K562 (cell line): ENCODE measurements around the gene KLHDC7B. TPM values are rescaled to one million over a fixed set of nuclear protein-coding genes. Genes with fewer than 3 reads are reported as not detected.

ENCODE experiments used
- ARID1B ChIP-seq: fragments of 450-650 bp; IDR thresholded peaks from 2 replicates; pipeline ENCODE4 v1.6.1; 2016; ENCODE audit warnings: antibody characterized with exemption, mild to moderate bottlenecking, inconsistent platforms
- CTBP1 ChIP-seq: fragments of 450-650 bp; IDR thresholded peaks from 2 replicates; pipeline ENCODE4 v1.6.1; 2016; ENCODE audit warnings: borderline replicate concordance
- EP300 ChIP-seq: IDR thresholded peaks from 2 replicates; pipeline ENCODE4 v1.6.1; 2012; ENCODE audit warnings: low read length, improper control_type of control experiment
- HDAC1 ChIP-seq, 2 experiments: fragments of 450-650 bp; IDR thresholded peaks; 2 replicates each; pipeline ENCODE4 v1.6.1; 2016 to 2017; ENCODE audit warnings: inconsistent platforms in 1 of 2, mild to moderate bottlenecking in 1 of 2, moderate library complexity in 1 of 2
- IRF2 ChIP-seq: sonication (generic); formaldehyde crosslinking; IDR thresholded peaks from 2 replicates; pipeline ENCODE4 v1.8.1; 2022; ENCODE audit warnings: mild to moderate bottlenecking, missing genetic modification reagents
- JUN ChIP-seq, 2 experiments: sonication (generic) in 1 of 2; formaldehyde crosslinking in 1 of 2; IDR thresholded peaks; 2 replicates each; pipeline versions ENCODE4 v1.6.1 to v1.8.0; 2012 to 2022; ENCODE audit warnings: borderline replicate concordance in 2 of 2, mild to moderate bottlenecking in 2 of 2, improper control_type of control experiment in 1 of 2, low read depth in 1 of 2, low read length in 1 of 2, missing genetic modification reagents in 1 of 2
- MAZ ChIP-seq, 2 experiments: fragments of 450-650 bp in 1 of 2; sonication (generic) in 1 of 2; formaldehyde crosslinking; IDR thresholded peaks in 1 of 2; conservative IDR thresholded peaks in 1 of 2; 2 replicates each; pipeline versions ENCODE4 v1.4.0 to v1.5.0; 2020; ENCODE audit warnings: mild to moderate bottlenecking in 1 of 2, missing genetic modification reagents in 1 of 2
- MYC ChIP-seq, 2 experiments: fragments of 250-450 bp in 1 of 2; sonication (Bioruptor Pico) in 1 of 2; IDR thresholded peaks; 2 replicates each; pipeline versions ENCODE4 v1.5.1 to v1.6.1; 2012 to 2021; ENCODE audit warnings: low read depth in 2 of 2, borderline replicate concordance in 1 of 2, improper control_type of control experiment in 1 of 2, low read length in 1 of 2, mild to moderate bottlenecking in 1 of 2, moderate library complexity in 1 of 2
- NR0B1 ChIP-seq: fragments of 450-650 bp; IDR thresholded peaks from one replicate; pipeline ENCODE4 v1.6.1; 2018; ENCODE audit warnings: mild to moderate bottlenecking, moderate library complexity; ENCODE audit not compliant: partially characterized antibody
- POLR2G ChIP-seq: fragments of 200-400 bp; formaldehyde crosslinking; IDR thresholded peaks from 2 replicates; pipeline ENCODE4 v1.6.1; 2017; ENCODE audit warnings: low read depth, mild to moderate bottlenecking, antibody characterized with exemption, low read length, moderate library complexity
- POLR2H ChIP-seq: IDR thresholded peaks from 2 replicates; pipeline ENCODE4 v1.6.1; 2016; ENCODE audit warnings: missing genetic modification characterization, low read depth, mild to moderate bottlenecking, control low read depth, missing compliant biosample characterization, moderate library complexity
- TAF7 ChIP-seq: fragments of 450-650 bp; IDR thresholded peaks from 2 replicates; pipeline ENCODE4 v1.6.1; 2016; ENCODE audit warnings: missing genetic modification characterization, missing compliant biosample characterization
- ZNF589 ChIP-seq: fragments of 200-800 bp; sonication (Bioruptor generic); IDR thresholded peaks from 2 replicates; pipeline ENCODE4 v1.6.1; 2016; ENCODE audit warnings: low read depth, missing genetic modification characterization, missing compliant biosample characterization
- ZNF639 ChIP-seq, 2 experiments: fragments of 200-800 bp in 1 of 2; sonication (Bioruptor generic) in 1 of 2; sonication (generic) in 1 of 2; formaldehyde crosslinking in 1 of 2; IDR thresholded peaks in 1 of 2; conservative IDR thresholded peaks in 1 of 2; 2 replicates each; pipeline versions ENCODE4 v1.5.0 to v1.6.1; 2016 to 2020; ENCODE audit warnings: missing compliant biosample characterization in 1 of 2, missing genetic modification characterization in 1 of 2, missing genetic modification reagents in 1 of 2
- ZSCAN32 ChIP-seq: fragments of 450-650 bp; formaldehyde crosslinking; IDR thresholded peaks from 2 replicates; pipeline ENCODE4 v1.4.0; 2020; ENCODE audit warnings: mild to moderate bottlenecking, moderate library complexity
- polyA plus RNA-seq, 8 experiments: library from polyadenylated mRNA; depleted of rRNA in 4 of 8; stranded (reverse) in 5 of 8; unstranded in 3 of 8; fragments of >200 nt; fragmentation: Nextera tagmentation in 2 of 8; fragmentation: Illumina TruSeq in 1 of 8; extraction: Ambion mirVana in 2 of 8; extraction: Trizol in 1 of 8; gene quantifications; 2 replicates each; pipeline versions ENCODE4 v1.2.1 to v1.2.3, GENCODE V29; 2011 to 2014; ENCODE audit warnings: inconsistent platforms in 1 of 8, missing spikeins in 1 of 8
- total RNA-seq, 7 experiments: library from RNA; depleted of rRNA in 6 of 7; stranded (reverse); fragments of >200 nt in 6 of 7; fragmentation: Illumina TruSeq in 2 of 7; extraction: Trizol in 2 of 7; gene quantifications; 2 replicates each; pipeline versions ENCODE4 v1.2.1 to v1.2.3, GENCODE V29; 2011 to 2021; ENCODE audit warnings: low replicate concordance in 1 of 7
- TF ChIP-seq, protein P1 (sequence below): fragments of 200-800 bp; sonication (Bioruptor generic); IDR thresholded peaks from 2 replicates; pipeline ENCODE4 v1.6.1; 2017; ENCODE audit warnings: missing genetic modification characterization, missing compliant biosample characterization
- TF ChIP-seq, protein P2 (sequence below): fragments of 250-450 bp; sonication (Bioruptor Pico); IDR thresholded peaks from 2 replicates; pipeline ENCODE4 v1.5.1; 2021; ENCODE audit warnings: mild to moderate bottlenecking

Gene KLHDC7B
- total and polyA plus RNA-seq, 9 of the 15 experiments (the other 6 are each of a cell fraction or from before 2014, with no cell fraction given) = 0.04 to 0.22 (median 0.05) TPM; not detected in 4

- TF ChIP-seq, protein P1, sequence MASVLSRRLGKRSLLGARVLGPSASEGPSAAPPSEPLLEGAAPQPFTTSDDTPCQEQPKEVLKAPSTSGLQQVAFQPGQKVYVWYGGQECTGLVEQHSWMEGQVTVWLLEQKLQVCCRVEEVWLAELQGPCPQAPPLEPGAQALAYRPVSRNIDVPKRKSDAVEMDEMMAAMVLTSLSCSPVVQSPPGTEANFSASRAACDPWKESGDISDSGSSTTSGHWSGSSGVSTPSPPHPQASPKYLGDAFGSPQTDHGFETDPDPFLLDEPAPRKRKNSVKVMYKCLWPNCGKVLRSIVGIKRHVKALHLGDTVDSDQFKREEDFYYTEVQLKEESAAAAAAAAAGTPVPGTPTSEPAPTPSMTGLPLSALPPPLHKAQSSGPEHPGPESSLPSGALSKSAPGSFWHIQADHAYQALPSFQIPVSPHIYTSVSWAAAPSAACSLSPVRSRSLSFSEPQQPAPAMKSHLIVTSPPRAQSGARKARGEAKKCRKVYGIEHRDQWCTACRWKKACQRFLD (CRISPR knock-in tag) = 0 out of 2 replicates have a peak, but pooled peaks have one; percentile 9
- TF ChIP-seq ARID1B (peak; percentile 6; the same call in 1 of the 2 replicates), ZSCAN32 (CRISPR knock-in tag) (peak; percentile 75), CTBP1 (0 out of 2 replicates have a peak, but pooled peaks have one; percentile 29), HDAC1 (IDR thresholded peaks at IDR 0.05) (no peak), IRF2 (CRISPR knock-in tag) (no peak), EP300 (peak; percentile 79; the same call in 1 of the 2 replicates), MAZ (CRISPR knock-in tag; conservative IDR thresholded peaks at IDR 0.05 in 1 of 2, IDR thresholded peaks at IDR 0.05 in 1 of 2) (peak; percentile 62 to 91; a peak in 3 of 4 replicates), JUN (IDR thresholded peaks at IDR 0.05; ENCODE audit: borderline replicate concordance, low read depth, low read length) (peak; percentile 35; the same call in 1 of the 2 replicates), JUN (CRISPR knock-in tag; IDR thresholded peaks at IDR 0.05; ENCODE audit: borderline replicate concordance) (no peak), ZNF639 (CRISPR knock-in tag; conservative IDR thresholded peaks at IDR 0.05 in 1 of 2, IDR thresholded peaks at IDR 0.05 in 1 of 2) (0 out of 4 replicates have a peak, but pooled peaks of 1 of the 2 experiments have one; percentile 7), MYC (IDR thresholded peaks at IDR 0.05; ENCODE audit: low read depth, low read length) (peak; percentile 91), MYC (CRISPR knock-in tag; IDR thresholded peaks at IDR 0.05; ENCODE audit: borderline replicate concordance, low read depth) (no peak), POLR2H (peak; percentile 68), TAF7 (tag) (0 out of 2 replicates have a peak, but pooled peaks have one; percentile 17), POLR2G (peak; percentile 28; the same call in 1 of the 2 replicates), ZNF589 (CRISPR knock-in tag) (peak; percentile 78), NR0B1 (no peak)
- TF ChIP-seq, protein P2, sequence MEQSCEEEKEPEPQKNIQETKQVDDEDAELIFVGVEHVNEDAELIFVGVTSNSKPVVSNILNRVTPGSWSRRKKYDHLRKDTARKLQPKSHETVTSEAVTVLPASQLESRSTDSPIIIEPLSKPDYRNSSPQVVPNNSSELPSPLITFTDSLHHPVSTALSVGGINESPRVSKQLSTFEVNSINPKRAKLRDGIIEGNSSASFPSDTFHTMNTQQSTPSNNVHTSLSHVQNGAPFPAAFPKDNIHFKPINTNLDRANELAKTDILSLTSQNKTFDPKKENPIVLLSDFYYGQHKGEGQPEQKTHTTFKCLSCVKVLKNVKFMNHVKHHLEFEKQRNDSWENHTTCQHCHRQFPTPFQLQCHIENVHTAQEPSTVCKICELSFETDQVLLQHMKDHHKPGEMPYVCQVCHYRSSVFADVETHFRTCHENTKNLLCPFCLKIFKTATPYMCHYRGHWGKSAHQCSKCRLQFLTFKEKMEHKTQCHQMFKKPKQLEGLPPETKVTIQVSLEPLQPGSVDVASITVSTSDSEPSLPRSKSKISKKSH (CRISPR knock-in tag) = no peak
These were observed at the start of gene KLHDC7B (continued) for GRCh38 chr22:50545522-50546325.
